ENCODE results near the gene PHGDH.
"Not testable (repeated sequence)": the region's sequence is repeated elsewhere in the genome, so short reads cannot be mapped to it uniquely, and the experiment has no call there.

PHGDH gene

GRCh38 chr1:119768778-119769177, 57.0 kb downstream of the PHGDH start, which contains the start of gene HMGCS2:
Gene HMGCS2 (minus strand): TSS chr1:119768905. CDS start chr1:119768844, 61 bp downstream.
- DNase-seq: no peak

GRCh38 chr1:119771016-119771415, 59.3 kb downstream of the PHGDH start:
- no peak for DNase-seq

- no peak for DNase-seq
Observed at GRCh38 chr1:119771770-119772169, 60.0 kb downstream of the PHGDH start.

GRCh38 chr1:119772298-119772697, 60.6 kb downstream of the PHGDH start:
- no peak for DNase-seq

GRCh38 chr1:119773711-119774241, 62.0 kb downstream of the PHGDH start:
- no peak for DNase-seq

GRCh38 chr1:119774746-119775490, 63.2 kb downstream of the PHGDH start:
- DNase-seq: no peak

GRCh38 chr1:119778359-119778758, 66.6 kb downstream of the PHGDH start:
- DNase-seq: no peak

GRCh38 chr1:119778886-119779560, 67.3 kb downstream of the PHGDH start:
- DNase-seq: no peak

GRCh38 chr1:119779869-119780356, 68.2 kb downstream of the PHGDH start:
- DNase-seq: no peak

- DNase-seq: no peak
Observed at GRCh38 chr1:119781434-119782210, 69.9 kb downstream of the PHGDH start.

- no peak for DNase-seq
Observed at GRCh38 chr1:119782631-119783325, 71.0 kb downstream of the PHGDH start.

GRCh38 chr1:119783354-119784185, 71.8 kb downstream of the PHGDH start:
- no peak for DNase-seq

- no peak for DNase-seq
Observed at GRCh38 chr1:119784191-119784781, 72.6 kb downstream of the PHGDH start.

GRCh38 chr1:119786046-119786445, 74.3 kb downstream of the PHGDH start:
- not testable (repeated sequence) for DNase-seq

- DNase-seq: not testable (repeated sequence)
Observed at GRCh38 chr1:119786473-119787050, 74.8 kb downstream of the PHGDH start.

- no peak for DNase-seq
Observed at GRCh38 chr1:119787776-119788175, 76.0 kb downstream of the PHGDH start.

- no peak for DNase-seq
Observed at GRCh38 chr1:119790451-119791198, 78.9 kb downstream of the PHGDH start.

- no peak for DNase-seq
Observed at GRCh38 chr1:119791377-119791776, 79.6 kb downstream of the PHGDH start.
